Mesendoderm (in vitro differentiated cells): ENCODE measurements around the gene NPM1.
"Not testable (repeated sequence)": the region's sequence is repeated elsewhere in the genome, so short reads cannot be mapped to it uniquely, and the experiment has no call there.

Experiments
- DNase-seq: peaks from one replicate; pipeline ENCODE4 v3.0.0; 2013
- H2AK5ac ChIP-seq: 2 replicates; pipeline ENCODE4 v1.6.1; 2013; ENCODE audit warnings: low read length, inconsistent platforms
- H2BK120ac ChIP-seq: 2 replicates; pipeline ENCODE4 v1.6.1; 2013; ENCODE audit warnings: low read depth, mild to moderate bottlenecking, low read length, moderate library complexity, mixed read lengths
- H2BK15ac ChIP-seq: replicated peaks from 2 replicates; pipeline ENCODE4 v1.6.1; 2013; ENCODE audit warnings: low read depth, mild to moderate bottlenecking, moderate library complexity
- H2BK5ac ChIP-seq: 2 replicates; pipeline ENCODE4 v1.6.1; 2013; ENCODE audit warnings: low read length, inconsistent platforms
- H3K18ac ChIP-seq: 2 replicates; pipeline ENCODE4 v1.6.1; 2013; ENCODE audit warnings: mild to moderate bottlenecking, low read length, mixed read lengths
- H3K23ac ChIP-seq: one replicate; pipeline ENCODE4 v1.6.1; 2013; ENCODE audit warnings: low read length
- H3K27ac ChIP-seq: 2 replicates; pipeline ENCODE4 v1.5.1; 2013; ENCODE audit warnings: low read depth, mild to moderate bottlenecking, inconsistent platforms, low read length, moderate library complexity
- H3K27me3 ChIP-seq: 2 replicates; pipeline ENCODE4 v1.6.1; 2013; ENCODE audit warnings: low read length, control low read depth, mild to moderate bottlenecking, inconsistent platforms; ENCODE audit not compliant: insufficient read depth, poor library complexity
- H3K36me3 ChIP-seq: 2 replicates; pipeline ENCODE4 v1.6.1; 2013; ENCODE audit warnings: low read length, inconsistent platforms; ENCODE audit not compliant: control insufficient read depth, insufficient read depth
- H3K4ac ChIP-seq: one replicate; pipeline ENCODE4 v1.6.1; 2013; ENCODE audit warnings: low read depth, mild to moderate bottlenecking, low read length, moderate library complexity
- H3K4me1 ChIP-seq: 2 replicates; pipeline ENCODE4 v1.6.1; 2013; ENCODE audit warnings: low read depth, low read length, inconsistent platforms; ENCODE audit not compliant: control insufficient read depth
- H3K4me2 ChIP-seq: 2 replicates; pipeline ENCODE4 v1.6.1; 2013; ENCODE audit warnings: low read length
- H3K4me3 ChIP-seq: 2 replicates; pipeline ENCODE4 v1.5.1; 2013; ENCODE audit warnings: mild to moderate bottlenecking, low read length
- H3K56ac ChIP-seq: one replicate; pipeline ENCODE4 v1.6.1; 2013; ENCODE audit warnings: low read length
- H3K79me1 ChIP-seq: 2 replicates; pipeline ENCODE4 v1.6.1; 2013; ENCODE audit warnings: low read length, inconsistent platforms
- H3K79me2 ChIP-seq: 2 replicates; pipeline ENCODE4 v1.6.1; 2013; ENCODE audit warnings: mild to moderate bottlenecking, low read length; ENCODE audit not compliant: control insufficient read depth, insufficient read depth
- H3K9ac ChIP-seq: 2 replicates; pipeline ENCODE4 v1.6.1; 2013; ENCODE audit warnings: low read length, inconsistent platforms
- H4K5ac ChIP-seq: one replicate; pipeline ENCODE4 v1.6.1; 2013; ENCODE audit warnings: low read length
- H4K8ac ChIP-seq: one replicate; pipeline ENCODE4 v1.6.1; 2013; ENCODE audit warnings: low read depth, mild to moderate bottlenecking, control low read depth, low read length, moderate library complexity
- WGBS: extraction: QIAGEN DNeasy Blood & Tissue Kit; methylation state at CpG from one replicate; pipeline ENCODE4 v1.1.7; 2013; ENCODE audit warnings: low lambda C conversion rate, missing lambda C conversion rate; ENCODE audit not compliant: insufficient coverage; ENCODE audit errors: extremely low coverage; 5-methylcytosine and 5-hydroxymethylcytosine counted together

Gene NPM1

DNA sequence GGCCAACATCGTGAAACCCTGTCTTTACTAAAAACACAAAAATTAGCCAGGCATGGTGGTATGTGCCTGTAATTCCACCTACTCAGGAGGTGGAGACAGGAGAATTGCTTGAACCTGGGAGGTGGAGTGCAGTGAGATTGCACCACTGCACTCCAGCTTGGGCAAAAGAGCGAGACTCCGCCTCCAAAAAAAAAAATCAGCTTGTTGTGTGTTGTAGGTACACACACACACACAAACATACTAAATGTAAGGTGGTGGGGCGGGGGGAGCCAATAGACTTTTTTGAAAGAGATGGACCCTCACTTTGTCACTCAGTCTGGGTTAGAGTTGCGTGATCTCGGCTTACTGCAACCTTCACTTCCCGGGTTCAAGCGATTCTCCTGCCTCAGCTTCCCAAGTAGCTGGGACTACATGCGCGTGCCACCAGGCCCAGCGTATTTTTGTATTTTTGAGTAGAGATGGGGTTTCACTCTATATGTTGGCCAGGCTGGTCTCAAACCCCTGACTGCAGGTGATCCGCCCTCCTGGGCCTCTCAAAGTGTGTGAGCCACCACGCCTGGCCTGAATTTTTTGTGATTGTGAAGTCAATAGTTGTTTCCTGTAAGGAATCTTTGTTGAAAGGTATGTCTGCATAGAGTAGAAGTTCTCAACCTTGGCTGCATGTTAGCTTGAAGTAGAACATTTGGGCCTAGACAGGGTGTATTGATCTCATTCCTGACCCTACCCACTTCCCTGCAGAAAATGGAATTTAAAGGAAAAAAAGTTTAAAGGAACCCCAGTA is 13.7 kb downstream of the NPM1 start:
- no peak overlapping the region for H4K8ac ChIP-seq
- H3K9ac ChIP-seq, result no peak overlapping the region
- no peak overlapping the region for H3K18ac ChIP-seq
- H2BK5ac ChIP-seq, result no peak overlapping the region
- H3K4ac ChIP-seq, result no peak overlapping the region
- H3K23ac ChIP-seq, result no peak overlapping the region
- no peak overlapping the region for H2AK5ac ChIP-seq
- no CpG with 5 or more reads among the region's 13 CpGs for WGBS
- no peak for DNase-seq
- peaks cover 2% of the 10 kb centered on the region for H3K4me1 ChIP-seq
- no peaks in the 10 kb centered on the region for H3K27me3 ChIP-seq
- H3K56ac ChIP-seq, result no peak overlapping the region
- peaks cover 15% of the 10 kb centered on the region for H3K36me3 ChIP-seq
- H3K79me1 ChIP-seq, result peaks cover 4% of the 10 kb centered on the region
- no peak overlapping the region for H2BK15ac ChIP-seq
- H3K27ac ChIP-seq, result no peak overlapping the region
- H3K4me3 ChIP-seq, result no peak overlapping the region
- no peak overlapping the region for H4K5ac ChIP-seq
- no peak overlapping the region for H3K4me2 ChIP-seq
- H2BK120ac ChIP-seq, result no peak overlapping the region
- H3K79me2 ChIP-seq, result peaks cover 60% of the 10 kb centered on the region

DNA sequence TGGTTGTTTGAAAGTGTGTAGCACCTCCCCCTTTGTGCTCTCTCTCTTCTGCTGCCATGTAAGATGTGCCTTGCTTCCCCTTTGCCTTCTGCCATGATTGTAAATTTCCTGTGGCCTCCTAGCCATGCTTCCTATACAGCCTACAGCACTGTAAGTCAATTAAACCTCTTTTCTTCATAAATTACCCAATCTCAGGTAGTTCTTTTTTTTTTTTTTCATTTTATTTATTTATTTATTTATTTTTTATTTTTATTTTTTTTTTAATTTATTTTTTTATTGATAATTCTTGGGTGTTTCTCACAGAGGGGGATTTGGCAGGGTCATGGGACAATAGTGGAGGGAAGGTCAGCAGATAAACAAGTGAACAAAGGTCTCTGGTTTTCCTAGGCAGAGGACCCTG is 15.1 kb downstream of the NPM1 start:
- not testable (repeated sequence) for H3K9ac ChIP-seq, H3K27ac ChIP-seq, H3K18ac ChIP-seq, H3K4me1 ChIP-seq, H3K4me2 ChIP-seq, H2BK15ac ChIP-seq, H4K5ac ChIP-seq, H3K4me3 ChIP-seq, H2BK120ac ChIP-seq, H3K23ac ChIP-seq, H3K27me3 ChIP-seq, H3K79me1 ChIP-seq, H3K56ac ChIP-seq, DNase-seq, H4K8ac ChIP-seq, H3K4ac ChIP-seq, H2AK5ac ChIP-seq, H2BK5ac ChIP-seq
- H3K36me3 ChIP-seq, result peaks cover 16% of the 10 kb centered on the region
- H3K79me2 ChIP-seq, result peaks cover 51% of the 10 kb centered on the region

DNA sequence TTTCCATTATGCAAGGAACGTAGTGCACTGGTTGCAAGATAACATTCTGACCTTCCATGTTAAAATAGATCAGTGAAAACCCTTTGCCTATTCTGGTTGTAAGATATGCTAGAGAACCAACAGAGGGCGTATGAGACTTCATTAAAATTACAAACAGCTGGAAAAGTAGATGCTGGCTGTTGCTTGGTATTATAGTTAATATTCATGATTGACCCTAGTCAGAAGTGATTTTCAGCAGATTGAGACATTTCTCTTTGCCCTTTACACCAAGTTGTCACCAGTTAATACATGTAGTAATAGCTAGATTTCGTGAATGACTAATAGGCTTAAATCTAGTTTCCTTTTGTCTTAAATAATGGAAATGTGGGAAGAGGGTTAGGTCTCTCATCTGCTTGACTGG is 18.0 kb downstream of the NPM1 start:
- Histone ChIP-seq H3K79me1 (peaks cover 2% of the 10 kb centered on the region), H3K4me2 (no peak overlapping the region), H3K4ac (no peak overlapping the region), H3K18ac (no peak overlapping the region), H3K36me3 (peaks cover 14% of the 10 kb centered on the region), H3K4me3 (no peak overlapping the region), H3K4me1 (no peaks in the 10 kb centered on the region), H2BK120ac (no peak overlapping the region), H2AK5ac (no peak overlapping the region), H3K27ac (no peak overlapping the region), H4K8ac (no peak overlapping the region), H3K9ac (no peak overlapping the region), H2BK15ac (no peak overlapping the region), H3K56ac (no peak overlapping the region), H2BK5ac (no peak overlapping the region), H3K79me2 (peaks cover 28% of the 10 kb centered on the region), H4K5ac (no peak overlapping the region), H3K27me3 (no peaks in the 10 kb centered on the region), H3K23ac (no peak overlapping the region)
- WGBS, result no CpG with 5 or more reads among the region's 3 CpGs
- no peak for DNase-seq

DNA sequence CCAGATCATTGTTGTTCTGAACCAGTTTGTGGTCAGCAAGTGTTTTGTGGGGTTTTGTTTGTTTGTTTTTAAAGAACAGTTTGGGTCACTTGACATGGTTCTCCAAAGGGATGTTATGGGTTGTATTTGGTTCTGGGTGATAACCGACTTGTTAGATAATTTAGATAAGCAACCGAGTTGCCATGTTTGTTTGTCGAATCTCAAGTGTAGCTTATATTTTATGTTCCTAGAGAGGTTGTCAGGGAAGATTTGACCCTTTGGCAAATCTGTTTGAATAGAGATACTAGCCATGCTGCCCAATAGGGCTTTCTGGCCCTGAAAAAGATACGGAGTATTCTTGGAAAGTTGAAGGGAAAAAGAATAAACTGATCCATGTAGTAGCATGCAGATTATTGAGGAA is 19.6 kb downstream of the NPM1 start:
- H3K4me1 ChIP-seq, result no peaks in the 10 kb centered on the region
- H2BK15ac ChIP-seq, result no peak overlapping the region
- no peak overlapping the region for H3K4ac ChIP-seq
- peaks cover 15% of the 10 kb centered on the region for H3K79me2 ChIP-seq
- no peak for DNase-seq
- H3K79me1 ChIP-seq, result no peaks in the 10 kb centered on the region
- no peak overlapping the region for H3K56ac ChIP-seq
- no peak overlapping the region for H3K4me2 ChIP-seq
- H3K18ac ChIP-seq, result no peak overlapping the region
- no peak overlapping the region for H2BK5ac ChIP-seq
- no peak overlapping the region for H4K5ac ChIP-seq
- H4K8ac ChIP-seq, result no peak overlapping the region
- H2AK5ac ChIP-seq, result no peak overlapping the region
- no peak overlapping the region for H3K23ac ChIP-seq
- no CpG with 5 or more reads among the region's 4 CpGs for WGBS
- H2BK120ac ChIP-seq, result no peak overlapping the region
- H3K36me3 ChIP-seq, result peaks cover 5% of the 10 kb centered on the region
- H3K4me3 ChIP-seq, result no peak overlapping the region
- H3K27me3 ChIP-seq, result no peaks in the 10 kb centered on the region
- H3K9ac ChIP-seq, result no peak overlapping the region
- H3K27ac ChIP-seq, result no peak overlapping the region

DNA sequence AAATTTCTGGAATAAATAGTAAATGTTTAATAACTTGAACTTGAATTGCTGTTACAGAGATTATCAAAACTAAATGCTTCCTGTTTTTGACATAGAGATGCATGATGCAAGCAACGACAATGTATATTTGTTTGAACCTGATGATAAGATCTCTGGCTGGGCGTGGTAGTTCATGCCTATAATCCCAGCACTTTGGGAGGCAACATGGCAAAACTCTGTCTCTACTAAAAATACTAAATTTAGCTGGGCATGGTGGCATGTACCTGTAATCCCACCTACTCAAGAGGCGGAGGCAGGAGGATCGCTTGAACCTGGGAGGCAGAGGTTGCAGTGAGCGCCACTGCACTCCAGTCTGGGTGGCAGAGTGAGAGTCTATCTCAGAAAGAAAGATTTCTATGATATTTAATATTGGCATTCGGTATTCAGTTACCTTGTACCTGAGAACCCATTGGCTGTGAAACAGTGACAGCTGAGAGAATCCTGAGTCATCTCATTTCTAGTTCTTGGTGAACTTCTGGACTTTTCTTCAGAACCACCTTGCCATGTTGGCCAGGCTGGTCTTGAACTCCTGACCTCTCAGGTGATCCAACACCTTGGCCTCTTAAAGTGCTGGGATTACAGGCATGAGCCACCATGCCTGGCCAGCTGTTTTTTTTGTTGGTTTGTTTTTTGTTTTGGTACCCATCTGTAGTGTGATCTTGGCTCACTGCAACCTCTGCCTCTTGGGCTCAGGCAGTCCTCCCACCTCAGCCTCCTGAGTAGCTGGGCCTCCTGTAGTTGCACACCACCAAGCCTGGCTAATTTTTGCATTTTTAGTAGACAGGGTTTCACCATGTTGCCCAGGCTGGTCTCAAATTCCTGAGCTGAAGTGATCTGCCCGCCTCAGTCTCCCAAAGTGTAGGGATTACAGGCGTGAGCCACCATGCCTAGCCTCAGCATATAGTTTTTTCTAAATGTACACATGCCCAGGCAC is 21.8 kb downstream of the NPM1 start:
- H3K79me2 ChIP-seq, result peaks cover 15% of the 10 kb centered on the region
- H3K4me1 ChIP-seq, result no peaks in the 10 kb centered on the region
- no peak overlapping the region for H3K4me2 ChIP-seq
- no peak overlapping the region for H3K4me3 ChIP-seq
- no peak overlapping the region for H2BK120ac ChIP-seq
- no peak overlapping the region for H3K56ac ChIP-seq
- no peak overlapping the region for H3K4ac ChIP-seq
- no peak overlapping the region for H2AK5ac ChIP-seq
- H3K79me1 ChIP-seq, result no peaks in the 10 kb centered on the region
- no peak overlapping the region for H4K8ac ChIP-seq
- no CpG with 5 or more reads among the region's 8 CpGs for WGBS
- H2BK5ac ChIP-seq, result no peak overlapping the region
- H3K23ac ChIP-seq, result no peak overlapping the region
- H3K36me3 ChIP-seq, result peaks cover 7% of the 10 kb centered on the region
- no peak overlapping the region for H3K9ac ChIP-seq
- H4K5ac ChIP-seq, result no peak overlapping the region
- H3K27me3 ChIP-seq, result no peaks in the 10 kb centered on the region
- H3K18ac ChIP-seq, result no peak overlapping the region
- DNase-seq, result no peak
- H2BK15ac ChIP-seq, result no peak overlapping the region
- H3K27ac ChIP-seq, result no peak overlapping the region
